ENCODE results near the gene M1AP. TPM values are rescaled to one million over a fixed set of nuclear protein-coding genes. Genes with fewer than 3 reads are reported as not detected.

M1AP gene
- total and polyA plus RNA-seq, 2 experiments from 2014 or later = not detected

GRCh38 chr2:74671479-74671878 is 23.3 kb upstream of the M1AP start:
- no peaks in the 10 kb centered on the region for H3K27me3 ChIP-seq
- TF ChIP-seq CTCF (IDR thresholded peaks at IDR 0.05; ENCODE audit: low read depth, low read length) = no peak
- DNase-seq (ENCODE audit: low read depth in 1 of 2, low spot score in 1 of 2) = peak in 1 of 2 donors; percentile 35
- H3K4me3 ChIP-seq = no peak overlapping the region
- H3K9me3 ChIP-seq (ENCODE audit: low read depth) = no peaks in the 10 kb centered on the region
- no peaks in the 10 kb centered on the region for H3K4me1 ChIP-seq (ENCODE audit: low read depth)
- H3K36me3 ChIP-seq = no peaks in the 10 kb centered on the region
- no peak overlapping the region for H3K27ac ChIP-seq

GRCh38 chr2:74670263-74670662 is 22.1 kb upstream of the M1AP start:
- Histone ChIP-seq H3K27ac (no peak overlapping the region), H3K4me3 (no peak overlapping the region), H3K9me3 (ENCODE audit: low read depth) (no peaks in the 10 kb centered on the region), H3K27me3 (no peaks in the 10 kb centered on the region), H3K36me3 (no peaks in the 10 kb centered on the region), H3K4me1 (ENCODE audit: low read depth) (no peaks in the 10 kb centered on the region)
- no peak for TF ChIP-seq CTCF (IDR thresholded peaks at IDR 0.05; ENCODE audit: low read depth, low read length)
- no peak for DNase-seq (ENCODE audit: low read depth in 1 of 2, low spot score in 1 of 2)

- no peaks in the 10 kb centered on the region for H3K9me3 ChIP-seq (ENCODE audit: low read depth)
- DNase-seq (ENCODE audit: low read depth in 1 of 2, low spot score in 1 of 2) = no peak
- no peak overlapping the region for H3K4me3 ChIP-seq
- H3K4me1 ChIP-seq (ENCODE audit: low read depth) = no peaks in the 10 kb centered on the region
- H3K36me3 ChIP-seq = no peaks in the 10 kb centered on the region
- H3K27ac ChIP-seq = no peak overlapping the region
- H3K27me3 ChIP-seq = no peaks in the 10 kb centered on the region
- TF ChIP-seq CTCF (IDR thresholded peaks at IDR 0.05; ENCODE audit: low read depth, low read length) = no peak
These were observed 20.0 kb upstream of the M1AP start for GRCh38 chr2:74668087-74668486.

GRCh38 chr2:74659462-74659861 is 11.3 kb upstream of the M1AP start:
- no peak for DNase-seq (ENCODE audit: low read depth in 1 of 2, low spot score in 1 of 2)
- H3K4me3 ChIP-seq = no peak overlapping the region
- no peak for TF ChIP-seq CTCF (IDR thresholded peaks at IDR 0.05; ENCODE audit: low read depth, low read length)
- H3K27me3 ChIP-seq = peaks cover 40% of the 10 kb centered on the region
- no peaks in the 10 kb centered on the region for H3K4me1 ChIP-seq (ENCODE audit: low read depth)
- no peak overlapping the region for H3K27ac ChIP-seq
- H3K36me3 ChIP-seq = no peaks in the 10 kb centered on the region
- no peaks in the 10 kb centered on the region for H3K9me3 ChIP-seq (ENCODE audit: low read depth)

GRCh38 chr2:74658516-74658915 is 10.4 kb upstream of the M1AP start:
- H3K27ac ChIP-seq = no peak overlapping the region

More at GRCh38 chr2:74658516-74658915, 10.4 kb upstream of the M1AP start:
- TF ChIP-seq CTCF (IDR thresholded peaks at IDR 0.05; ENCODE audit: low read depth, low read length) = no peak
- no peak overlapping the region for H3K4me3 ChIP-seq
- no peaks in the 10 kb centered on the region for H3K4me1 ChIP-seq (ENCODE audit: low read depth)
- H3K27me3 ChIP-seq = peaks cover 41% of the 10 kb centered on the region
- DNase-seq (ENCODE audit: low read depth in 1 of 2, low spot score in 1 of 2) = peak in 1 of 2 donors; percentile 49
- H3K9me3 ChIP-seq (ENCODE audit: low read depth) = no peaks in the 10 kb centered on the region
- no peaks in the 10 kb centered on the region for H3K36me3 ChIP-seq
